NOMO-1 treated with DMSO at 0.1 percent for 48 hours (cell line): ENCODE measurements around the gene MACROD2.
"Not testable (repeated sequence)": the region's sequence is repeated elsewhere in the genome, so short reads cannot be mapped to it uniquely, and the experiment has no call there.

ENCODE experiments used
- DNase-seq: peaks from one replicate; lab custom pipeline; 2025; ENCODE audit not compliant: unreplicated experiment; lab: John Stamatoyannopoulos, UW

Gene MACROD2

GRCh38 chr20:15012566-15012965, 1017.2 kb downstream of the MACROD2 start:
- DNase-seq = no peak

GRCh38 chr20:15016875-15017274, 1021.6 kb downstream of the MACROD2 start:
- not testable (repeated sequence) for DNase-seq

GRCh38 chr20:15018966-15019365, 1023.6 kb downstream of the MACROD2 start:
- no peak for DNase-seq

GRCh38 chr20:15020845-15021244, 1025.5 kb downstream of the MACROD2 start:
- DNase-seq = no peak

- no peak for DNase-seq
These were observed 1027.6 kb downstream of the MACROD2 start for GRCh38 chr20:15022921-15023320.

GRCh38 chr20:15026759-15027158, 1031.4 kb downstream of the MACROD2 start:
- no peak for DNase-seq

GRCh38 chr20:15030826-15031225, 1035.5 kb downstream of the MACROD2 start:
- DNase-seq = no peak

GRCh38 chr20:15031546-15032351, 1036.4 kb downstream of the MACROD2 start:
- no peak for DNase-seq

GRCh38 chr20:15032352-15032622, 1037.0 kb downstream of the MACROD2 start:
- no peak for DNase-seq

GRCh38 chr20:15033269-15033668, 1038.0 kb downstream of the MACROD2 start:
- DNase-seq = no peak

GRCh38 chr20:15033891-15034290, 1038.6 kb downstream of the MACROD2 start:
- DNase-seq = no peak

GRCh38 chr20:15036948-15037347, 1041.6 kb downstream of the MACROD2 start:
- DNase-seq = no peak

GRCh38 chr20:15039088-15039752, 1043.9 kb downstream of the MACROD2 start:
- DNase-seq = no peak

- DNase-seq = no peak
These were observed 1047.4 kb downstream of the MACROD2 start for GRCh38 chr20:15042723-15043122.

GRCh38 chr20:15045246-15045645, 1049.9 kb downstream of the MACROD2 start:
- DNase-seq = no peak

- no peak for DNase-seq
These were observed 1051.7 kb downstream of the MACROD2 start for GRCh38 chr20:15047042-15047441.

GRCh38 chr20:15047601-15048000, 1052.3 kb downstream of the MACROD2 start:
- DNase-seq = no peak

GRCh38 chr20:15056246-15056645, 1060.9 kb downstream of the MACROD2 start:
- DNase-seq = no peak

- no peak for DNase-seq
These were observed 1063.5 kb downstream of the MACROD2 start for GRCh38 chr20:15058841-15059240.

- no peak for DNase-seq
These were observed 1064.1 kb downstream of the MACROD2 start for GRCh38 chr20:15059438-15059837.

- no peak for DNase-seq
These were observed 1065.1 kb downstream of the MACROD2 start for GRCh38 chr20:15060265-15061060.

- no peak for DNase-seq
These were observed 1065.7 kb downstream of the MACROD2 start for GRCh38 chr20:15061061-15061430.
